ENCODE results near the gene BTLA. TPM values are rescaled to one million over a fixed set of nuclear protein-coding genes. Genes with fewer than 3 reads are reported as not detected.

The BTLA gene
- total RNA-seq, 2 donors from 2014 or later, result 0.32 to 1.1 TPM

- DNase-seq, result no peak
- Histone ChIP-seq H3K36me3 (no peaks in the 10 kb centered on the region), H3K4me1 (no peaks in the 10 kb centered on the region), H3K4me3 (no peak overlapping the region), H3K27me3 (no peaks in the 10 kb centered on the region), H3K9me3 (no peaks in the 10 kb centered on the region), H3K27ac (no peak overlapping the region), H3K9ac (ENCODE audit: low read depth in 2 of 2, low read length in 2 of 2) (no peak overlapping the region)
- no peak for TF ChIP-seq CTCF (IDR thresholded peaks at IDR 0.05)
- intact Hi-C loops (cut with DNase I), result no loop called here
These were observed 12.3 kb downstream of the BTLA start for GRCh38 chr3:112486811-112487505.

- H3K9ac ChIP-seq (ENCODE audit: low read depth in 2 of 2, low read length in 2 of 2), result no peak overlapping the region
- intact Hi-C loops (cut with DNase I), result no loop called here
- TF ChIP-seq CTCF (IDR thresholded peaks at IDR 0.05), result no peak
- DNase-seq, result no peak
- no peak overlapping the region for H3K27ac ChIP-seq
- H3K4me1 ChIP-seq, result no peaks in the 10 kb centered on the region
- H3K4me3 ChIP-seq, result no peak overlapping the region
- H3K27me3 ChIP-seq, result no peaks in the 10 kb centered on the region
- no peaks in the 10 kb centered on the region for H3K36me3 ChIP-seq
- H3K9me3 ChIP-seq, result no peaks in the 10 kb centered on the region
These were observed 14.9 kb downstream of the BTLA start for GRCh38 chr3:112484352-112484751.

- no peaks in the 10 kb centered on the region for H3K9me3 ChIP-seq
- H3K4me3 ChIP-seq, result no peak overlapping the region
- H3K27ac ChIP-seq, result no peak overlapping the region
- no peaks in the 10 kb centered on the region for H3K27me3 ChIP-seq
- H3K36me3 ChIP-seq, result no peaks in the 10 kb centered on the region
- TF ChIP-seq CTCF (IDR thresholded peaks at IDR 0.05), result no peak
- DNase-seq, result no peak
- intact Hi-C loops (cut with DNase I), result no loop called here
- H3K9ac ChIP-seq (ENCODE audit: low read depth in 2 of 2, low read length in 2 of 2), result no peak overlapping the region
- H3K4me1 ChIP-seq, result no peaks in the 10 kb centered on the region
These were observed 16.6 kb downstream of the BTLA start for GRCh38 chr3:112482675-112483074.

- Histone ChIP-seq H3K27ac (no peak overlapping the region), H3K4me1 (no peaks in the 10 kb centered on the region), H3K27me3 (no peaks in the 10 kb centered on the region), H3K4me3 (no peak overlapping the region), H3K36me3 (no peaks in the 10 kb centered on the region), H3K9me3 (no peaks in the 10 kb centered on the region), H3K9ac (ENCODE audit: low read depth in 2 of 2, low read length in 2 of 2) (no peak overlapping the region)
- DNase-seq, result no peak
- no peak for TF ChIP-seq CTCF (IDR thresholded peaks at IDR 0.05)
- intact Hi-C loops (cut with DNase I), result no loop called here
These were observed 18.0 kb downstream of the BTLA start for GRCh38 chr3:112481302-112481721.

- Histone ChIP-seq H3K27me3 (no peaks in the 10 kb centered on the region), H3K9me3 (no peaks in the 10 kb centered on the region), H3K27ac (no peak overlapping the region), H3K9ac (ENCODE audit: low read depth in 2 of 2, low read length in 2 of 2) (no peak overlapping the region), H3K4me3 (no peak overlapping the region), H3K36me3 (no peaks in the 10 kb centered on the region), H3K4me1 (no peaks in the 10 kb centered on the region)
- intact Hi-C loops (cut with DNase I), result no loop called here
- no peak for DNase-seq
- TF ChIP-seq CTCF (IDR thresholded peaks at IDR 0.05), result no peak
These were observed 21.4 kb downstream of the BTLA start for GRCh38 chr3:112477891-112478290.

All from colonic mucosa (tissue), 4 donors.